ENCODE data around the gene OTULIN.
A peak's percentile ranks its signal among the peaks of the same experiment; 100 is the strongest.

OTULIN gene

DNA sequence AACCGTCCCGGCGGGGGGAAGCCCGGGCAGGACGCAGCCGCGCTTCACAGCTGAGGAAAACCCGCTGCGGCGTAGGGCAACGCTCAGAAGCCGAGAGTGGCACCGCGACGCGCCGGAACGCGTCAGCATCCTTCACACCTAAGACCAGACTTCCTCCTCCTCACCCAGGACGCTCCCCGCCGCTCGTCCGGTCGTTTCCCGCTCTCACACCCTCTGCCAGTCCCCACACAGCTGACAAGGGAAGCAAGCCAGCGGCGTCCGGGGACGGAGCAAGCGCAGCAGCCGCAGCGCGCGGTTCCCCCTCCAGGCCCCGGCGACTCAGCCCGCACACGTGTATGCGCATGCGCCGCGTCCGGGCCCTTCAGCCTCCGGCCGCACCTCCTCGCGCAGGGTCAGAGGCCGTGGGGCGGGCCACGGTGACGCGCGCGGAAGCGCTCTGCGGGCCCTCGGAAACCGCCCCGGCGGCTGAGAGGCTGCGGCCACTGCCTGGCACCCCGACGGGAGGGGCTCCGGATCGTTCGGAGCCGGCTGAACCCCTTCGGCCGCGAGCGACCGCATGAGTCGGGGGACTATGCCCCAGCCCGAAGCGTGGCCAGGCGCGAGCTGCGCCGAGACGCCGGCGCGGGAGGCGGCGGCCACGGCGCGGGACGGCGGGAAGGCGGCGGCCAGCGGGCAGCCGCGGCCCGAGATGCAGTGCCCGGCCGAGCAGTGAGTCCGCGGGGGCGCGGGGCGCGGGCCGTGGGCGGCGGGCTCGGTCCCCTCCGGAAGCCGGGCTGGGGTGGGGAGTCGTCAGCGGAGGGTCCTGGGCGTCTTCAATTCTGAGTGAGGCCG, at the start of gene OTULIN:
OTULIN (plus strand) TSS at position 449 of the 831 bp plus-strand sequence; CDS start at position 557, 108 bp downstream.
- DNase-seq, result peak; percentile 93 to 94

- no peak for DNase-seq
These were observed 49.2 kb upstream of the OTULIN start for GRCh38 chr5:14615365-14615764.

GRCh38 chr5:14617441-14617840, 47.1 kb upstream of the OTULIN start:
- no peak for DNase-seq

DNA sequence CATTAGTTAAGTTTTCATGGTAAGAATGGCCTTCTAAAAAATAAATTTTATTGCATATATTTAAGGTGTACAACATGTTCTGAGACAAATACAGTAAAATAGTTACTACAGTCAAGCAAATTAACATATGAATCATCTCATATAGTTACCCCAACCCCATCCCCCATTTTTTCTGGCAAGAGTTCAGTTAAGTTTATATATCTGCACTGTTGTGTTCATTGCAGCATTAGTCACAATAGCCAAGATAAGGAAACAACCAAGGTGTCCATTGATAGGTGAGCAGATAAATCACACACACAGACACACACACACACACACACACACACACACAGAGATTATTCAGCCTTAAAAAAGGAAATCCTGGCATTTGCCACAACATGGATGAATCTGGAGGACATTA, 37.2 kb upstream of the OTULIN start:
- no peak for DNase-seq

GRCh38 chr5:14628346-14628745, 36.2 kb upstream of the OTULIN start:
- DNase-seq, result peak in 1 of 2 donors; percentile 51

DNA sequence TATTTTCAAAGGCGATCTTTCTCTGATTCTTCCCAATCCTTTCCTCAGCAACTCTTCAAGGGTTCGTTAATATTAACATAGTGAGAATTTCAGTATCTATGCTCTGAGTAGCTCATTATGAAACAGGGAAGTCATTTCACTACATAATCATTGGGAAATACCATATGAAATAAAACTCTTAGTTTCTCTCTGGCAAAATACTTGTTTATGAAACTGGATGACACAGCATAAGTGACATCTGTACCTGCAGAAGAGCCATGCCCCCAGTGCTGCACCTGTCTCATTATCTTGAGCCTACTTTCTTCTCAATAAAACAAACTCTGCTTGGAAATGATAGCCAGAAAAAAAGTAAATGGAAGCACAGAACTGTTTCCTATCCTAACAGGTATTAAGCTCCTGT, 33.8 kb upstream of the OTULIN start:
- peak; percentile 17 to 44 for DNase-seq

DNA sequence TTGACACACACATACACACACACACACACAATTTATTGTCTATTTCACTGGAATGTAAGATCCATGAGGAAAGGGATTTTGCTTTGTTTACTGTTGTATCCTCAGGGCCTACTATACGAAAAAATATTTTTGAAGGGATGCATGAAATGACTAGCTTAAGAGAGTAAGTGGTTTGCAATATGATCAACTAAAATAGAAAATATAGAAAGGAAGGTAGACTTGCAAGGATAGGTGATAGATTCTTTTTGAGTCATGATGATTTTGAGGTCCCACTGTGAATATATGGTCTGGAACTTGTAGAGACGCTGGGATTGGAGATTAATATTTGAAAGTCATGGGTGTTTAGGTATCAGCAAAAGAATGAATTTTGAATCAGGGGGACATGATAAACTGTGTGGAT, 28.9 kb upstream of the OTULIN start:
- DNase-seq, result no peak

DNA sequence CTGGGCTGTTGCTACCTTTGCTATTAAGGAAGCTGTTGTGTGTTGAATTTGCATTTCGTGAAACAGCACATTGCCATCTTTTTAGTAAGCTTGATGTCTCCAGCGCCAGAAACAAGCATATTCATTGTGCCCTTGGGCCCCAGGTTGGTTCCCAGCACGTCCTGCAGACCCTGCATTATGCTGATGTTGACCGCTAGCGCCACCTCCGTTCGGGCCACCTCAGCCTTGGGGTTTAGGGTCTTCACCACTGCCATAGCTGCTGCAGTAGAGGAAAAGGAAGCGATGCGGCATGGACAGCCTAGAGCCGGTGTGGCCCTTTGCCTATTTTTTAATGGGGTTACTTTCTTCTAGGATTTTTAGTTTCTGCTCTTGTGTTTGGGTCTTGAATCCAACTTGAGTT, 23.8 kb upstream of the OTULIN start:
- no peak for DNase-seq

DNA sequence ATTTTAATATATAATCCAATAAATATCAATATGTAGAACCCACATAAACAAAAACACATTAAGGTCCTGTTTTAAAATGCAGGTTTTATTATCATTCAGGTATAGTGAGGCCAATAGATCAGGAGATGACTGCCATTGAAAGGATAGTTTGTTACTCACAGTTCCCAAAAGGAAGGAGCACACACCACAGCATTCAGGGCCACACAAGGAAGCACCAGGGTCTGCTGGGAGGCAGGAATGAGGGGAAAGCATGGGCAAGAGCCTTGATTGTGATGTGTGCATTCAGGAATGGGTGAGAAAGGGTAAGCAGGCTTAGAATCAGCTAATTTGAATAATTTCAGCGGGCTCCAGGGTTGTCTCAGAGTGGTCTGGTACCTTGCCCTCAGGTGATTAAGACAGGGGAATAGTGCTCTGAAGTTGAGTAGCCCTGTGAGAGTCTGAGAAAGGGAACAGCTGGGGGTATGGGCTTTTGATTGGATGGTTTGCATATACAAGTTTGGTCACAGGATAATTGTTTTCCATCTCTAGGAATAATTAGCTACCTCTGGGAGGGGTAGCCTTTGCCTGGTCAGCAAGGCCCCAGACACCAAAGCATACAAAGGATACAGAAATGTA, 19.8 kb upstream of the OTULIN start:
- DNase-seq, result no peak

DNA sequence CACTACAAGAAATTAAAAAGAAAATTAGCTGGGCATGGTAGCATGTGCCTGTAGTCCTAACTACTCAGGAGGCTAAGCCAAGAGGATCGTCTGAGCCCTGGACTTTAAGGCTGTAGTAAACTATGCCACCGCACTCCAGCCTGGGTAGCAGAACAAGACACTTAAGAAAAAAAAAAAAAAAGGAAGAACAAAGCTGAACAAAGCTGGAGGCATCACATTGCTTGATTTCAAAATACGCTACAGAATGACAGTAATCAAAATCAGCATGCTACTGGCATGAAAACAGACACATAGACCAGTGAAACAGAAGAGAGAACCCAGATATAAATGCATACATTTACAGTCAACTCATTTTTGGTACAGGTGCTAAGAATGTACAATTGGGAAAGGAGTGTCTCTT, 14.5 kb upstream of the OTULIN start:
- peak; percentile 41 to 59 for DNase-seq

GRCh38 chr5:14655146-14655741, 9.3 kb upstream of the OTULIN start:
- no peak for DNase-seq

DNA sequence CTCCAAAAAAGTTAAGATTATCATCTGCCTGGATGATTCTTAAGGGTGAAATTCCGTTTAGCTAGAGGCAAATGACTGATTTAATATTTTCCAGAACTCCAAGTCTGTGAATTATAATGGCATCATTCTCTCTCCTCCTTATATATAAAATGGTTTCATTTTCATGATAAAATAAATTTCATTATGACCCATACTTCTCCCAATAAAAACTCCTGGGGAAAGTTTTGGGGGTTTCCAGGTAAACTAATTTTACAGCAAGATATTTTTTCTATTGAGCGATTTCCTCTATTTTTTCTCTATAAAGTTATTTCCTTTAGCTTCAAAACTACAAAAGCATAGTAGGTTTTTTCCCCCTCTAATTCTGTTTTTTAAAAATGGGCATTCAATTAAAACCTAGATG, 7.6 kb upstream of the OTULIN start:
- no peak for DNase-seq

DNA sequence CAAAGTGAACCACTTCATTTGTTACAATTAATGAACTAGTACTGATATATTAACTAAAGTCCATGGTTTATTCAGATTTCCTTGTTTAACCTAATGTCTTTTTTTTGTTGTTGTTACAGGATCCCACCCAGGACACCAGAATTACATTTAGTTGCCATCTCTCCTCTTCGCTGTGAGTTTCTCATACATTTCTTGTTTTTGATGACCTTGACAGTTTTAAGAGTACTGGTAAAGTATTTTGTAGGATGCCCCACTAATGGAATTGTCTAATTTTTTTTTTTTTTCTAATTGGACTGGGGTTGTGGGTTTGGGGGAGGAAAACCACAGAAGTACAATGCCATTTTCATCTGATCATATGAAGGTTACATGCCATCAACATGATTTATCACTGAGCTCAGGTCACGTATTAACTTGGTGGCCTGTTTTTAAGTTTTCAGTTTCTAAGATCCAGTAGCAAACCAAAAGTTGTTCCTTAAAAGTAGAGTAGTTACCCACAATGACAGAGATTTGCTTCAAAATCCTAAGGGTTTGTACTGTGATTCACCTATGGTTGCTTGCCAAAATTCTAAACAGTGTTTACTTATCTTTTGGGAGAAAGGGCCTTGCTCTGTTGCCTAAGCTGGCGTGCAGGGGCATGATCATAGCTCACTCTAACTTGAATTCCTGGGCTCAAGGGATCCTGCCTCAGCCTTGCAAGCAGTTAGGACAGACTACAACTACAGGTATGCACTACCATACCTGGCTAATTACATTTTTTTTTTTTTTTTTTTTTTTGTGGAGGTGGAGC, 4.5 kb upstream of the OTULIN start:
- DNase-seq, result no peak

DNA sequence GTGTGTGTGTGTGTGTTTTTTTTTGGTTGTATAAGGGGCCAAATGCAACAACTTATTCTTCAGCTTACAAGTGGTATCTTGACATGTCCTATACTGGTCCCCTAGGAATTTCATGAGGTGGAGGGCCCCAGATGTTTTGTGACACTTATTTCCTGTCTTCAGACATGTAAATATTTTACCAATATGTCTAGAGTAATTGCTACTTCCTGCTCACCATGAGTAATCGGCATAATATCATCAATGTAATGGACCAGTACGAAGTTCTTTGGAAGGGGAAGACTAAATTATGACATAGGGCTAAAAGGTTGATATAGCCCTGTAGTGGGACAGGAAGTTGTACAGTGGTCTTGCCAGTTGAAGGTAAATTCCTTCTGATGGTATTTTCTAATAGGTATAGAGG, 3.7 kb upstream of the OTULIN start:
- no peak for DNase-seq

DNA sequence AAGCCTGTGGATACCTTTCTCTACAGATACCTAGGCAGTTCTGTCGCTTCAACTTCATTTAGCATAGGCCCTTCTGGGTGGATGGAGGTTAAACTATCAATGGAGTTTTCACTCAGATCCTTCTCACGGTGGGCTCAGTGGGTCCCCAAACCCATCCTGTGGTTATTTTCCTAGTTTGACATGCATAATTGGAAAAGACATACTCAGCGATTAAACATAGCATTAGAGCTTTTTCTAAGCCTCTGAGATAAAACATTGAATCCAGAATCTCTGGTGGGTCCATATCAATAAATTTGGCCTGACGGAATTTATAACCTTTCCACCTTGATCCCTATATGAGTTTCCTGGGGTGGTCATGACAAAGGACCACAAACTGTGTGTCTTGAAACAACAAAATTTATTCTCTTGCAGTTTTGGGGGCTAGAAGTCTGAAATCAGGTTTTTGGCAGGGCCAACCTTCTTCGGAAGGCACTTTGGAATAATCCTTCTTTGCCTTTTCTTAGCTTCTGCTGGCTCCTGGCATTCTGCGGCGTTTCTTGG, 1.7 kb upstream of the OTULIN start:
- no peak for DNase-seq

DNA sequence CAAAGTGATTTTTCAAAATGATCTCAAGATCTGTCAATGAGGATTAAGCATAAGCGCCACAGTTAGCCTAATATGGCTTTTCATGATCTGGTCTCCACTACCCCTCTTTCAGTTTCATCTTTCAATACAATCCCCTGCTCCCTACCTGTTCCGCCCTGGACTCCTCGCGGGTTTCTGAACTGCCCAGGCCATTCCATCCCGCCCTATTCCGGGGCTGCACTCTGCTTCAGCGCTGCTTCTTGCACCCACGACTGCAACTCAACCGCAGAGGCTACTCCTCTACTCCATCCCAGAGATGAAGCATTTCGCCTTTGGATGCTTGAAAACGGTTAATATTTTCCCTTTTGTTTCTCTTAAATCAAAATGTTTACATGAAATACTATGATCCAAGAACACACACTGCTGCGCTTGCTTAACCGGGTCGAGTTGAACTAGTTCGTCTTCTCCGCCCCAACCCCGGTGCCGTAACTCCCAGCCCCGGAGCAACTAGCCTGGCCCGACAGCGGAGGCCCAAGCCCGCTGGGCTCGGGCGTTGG, 716 bp upstream of the OTULIN start:
- DNase-seq, result peak in 1 of 2 donors; percentile 22

GRCh38 chr5:14665101-14665822, 744 bp downstream of the OTULIN start:
- peak; percentile 23 to 27 for DNase-seq

GRCh38 chr5:14665949-14666348, 1.4 kb downstream of the OTULIN start:
- peak in 1 of 2 donors; percentile 12 for DNase-seq

- no peak for DNase-seq
These were observed 1.8 kb downstream of the OTULIN start for GRCh38 chr5:14666357-14666756.

DNA sequence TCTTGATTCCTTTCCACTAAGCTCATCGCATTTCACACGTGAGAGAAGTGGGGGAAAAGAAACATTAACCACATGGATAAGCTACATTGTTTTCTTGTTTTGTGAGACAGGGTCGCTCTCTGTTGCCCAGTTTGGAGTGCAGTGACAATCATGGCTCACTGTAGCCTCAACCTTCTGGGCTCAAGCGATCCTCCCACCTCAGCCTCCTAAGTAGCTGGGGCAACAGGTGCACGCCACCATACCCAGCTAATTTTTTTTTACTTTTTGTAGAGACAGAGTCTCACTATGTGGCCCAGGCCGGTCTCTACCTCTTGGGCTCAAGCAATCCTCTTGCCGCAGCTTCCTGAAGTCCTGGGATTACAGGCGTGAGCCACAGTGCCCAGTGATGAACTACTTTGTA, 2.8 kb downstream of the OTULIN start:
- no peak for DNase-seq

GRCh38 chr5:14667770-14668169, 3.3 kb downstream of the OTULIN start:
- no peak for DNase-seq

DNA sequence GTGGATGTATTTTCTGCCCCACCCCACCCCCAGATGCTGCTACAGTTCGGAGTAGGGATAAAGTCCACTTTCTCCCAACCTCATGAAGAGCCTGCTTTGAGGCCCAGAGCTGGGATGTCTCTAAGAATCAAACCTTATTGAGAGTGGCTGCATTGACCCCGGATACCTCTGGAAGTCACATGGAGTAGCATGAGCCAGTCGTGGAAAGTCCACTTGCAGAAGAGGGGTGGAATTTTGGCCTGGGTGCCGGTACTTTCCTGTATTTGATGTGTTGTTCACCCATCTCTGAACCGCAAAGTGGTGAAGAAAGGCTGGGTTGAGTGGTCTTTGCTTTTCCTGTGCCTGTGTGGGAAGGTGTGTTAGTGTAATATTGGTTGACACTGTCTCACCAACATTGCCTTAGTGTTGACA, 3.7 kb downstream of the OTULIN start:
- DNase-seq, result peak; percentile 9 to 60

Data from inflammatory macrophage treated with lipopolysaccharide for 1 hour (primary cell).